Measurements from ENCODE around the gene PMS1. TPM values are rescaled to one million over a fixed set of nuclear protein-coding genes. Genes with fewer than 3 reads are reported as not detected.

Gene PMS1
- total RNA-seq, 1 donor from 2014 or later: 17.4 TPM

DNA sequence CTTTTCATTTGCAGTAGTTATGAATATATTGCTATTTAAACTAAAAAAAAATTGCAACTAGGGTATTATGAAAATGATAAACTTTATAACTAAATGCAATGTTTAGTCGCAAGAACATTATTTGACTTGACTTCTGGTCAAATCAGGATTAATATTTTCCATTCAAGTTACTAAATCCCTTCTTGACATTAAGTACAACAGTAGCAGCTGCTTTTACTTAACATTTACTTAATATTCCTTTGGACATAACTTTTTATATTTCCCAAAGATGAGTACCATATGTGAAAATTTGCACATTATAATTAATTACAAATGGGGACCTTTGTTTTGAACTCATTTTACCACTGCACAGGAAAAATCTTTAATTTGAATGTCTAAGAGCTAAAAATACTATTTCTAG is 74.0 kb downstream of the PMS1 start:
- no peak overlapping the region for H3K4me3 ChIP-seq
- no peaks in the 10 kb centered on the region for H3K9me3 ChIP-seq
- no peak for DNase-seq
- H3K27ac ChIP-seq: no peak overlapping the region
- peaks cover 14% of the 10 kb centered on the region for H3K36me3 ChIP-seq
- H3K4me1 ChIP-seq: no peaks in the 10 kb centered on the region
- no peak for ATAC-seq
- TF ChIP-seq, protein P1, sequence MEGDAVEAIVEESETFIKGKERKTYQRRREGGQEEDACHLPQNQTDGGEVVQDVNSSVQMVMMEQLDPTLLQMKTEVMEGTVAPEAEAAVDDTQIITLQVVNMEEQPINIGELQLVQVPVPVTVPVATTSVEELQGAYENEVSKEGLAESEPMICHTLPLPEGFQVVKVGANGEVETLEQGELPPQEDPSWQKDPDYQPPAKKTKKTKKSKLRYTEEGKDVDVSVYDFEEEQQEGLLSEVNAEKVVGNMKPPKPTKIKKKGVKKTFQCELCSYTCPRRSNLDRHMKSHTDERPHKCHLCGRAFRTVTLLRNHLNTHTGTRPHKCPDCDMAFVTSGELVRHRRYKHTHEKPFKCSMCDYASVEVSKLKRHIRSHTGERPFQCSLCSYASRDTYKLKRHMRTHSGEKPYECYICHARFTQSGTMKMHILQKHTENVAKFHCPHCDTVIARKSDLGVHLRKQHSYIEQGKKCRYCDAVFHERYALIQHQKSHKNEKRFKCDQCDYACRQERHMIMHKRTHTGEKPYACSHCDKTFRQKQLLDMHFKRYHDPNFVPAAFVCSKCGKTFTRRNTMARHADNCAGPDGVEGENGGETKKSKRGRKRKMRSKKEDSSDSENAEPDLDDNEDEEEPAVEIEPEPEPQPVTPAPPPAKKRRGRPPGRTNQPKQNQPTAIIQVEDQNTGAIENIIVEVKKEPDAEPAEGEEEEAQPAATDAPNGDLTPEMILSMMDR (IDR thresholded peaks at IDR 0.05): no peak
- intact Hi-C loops (cut with DNase I): no loop called here
- H3K27me3 ChIP-seq: no peaks in the 10 kb centered on the region

DNA sequence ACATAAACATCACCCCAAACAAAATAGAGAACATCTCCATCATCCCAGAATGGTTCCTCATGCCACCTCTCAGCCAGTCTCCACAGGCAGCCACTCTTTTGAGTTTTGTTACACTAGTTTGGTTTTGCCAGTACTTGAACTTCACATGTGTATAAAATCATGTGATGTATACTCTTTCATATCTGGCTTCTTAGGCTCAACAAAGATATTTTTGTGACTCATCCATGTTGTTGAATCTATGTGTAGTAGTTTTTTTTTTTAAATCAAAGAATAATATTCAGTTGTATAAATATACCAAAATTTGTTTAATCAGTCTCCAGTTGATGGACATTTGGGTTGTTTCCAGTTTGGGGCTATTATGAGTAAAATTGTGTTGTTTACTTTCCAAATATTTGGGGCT is 75.9 kb downstream of the PMS1 start:
- ATAC-seq (no peak), DNase-seq (no peak)
- intact Hi-C loops (cut with DNase I): no loop called here
- Histone ChIP-seq H3K4me1 (no peaks in the 10 kb centered on the region), H3K9me3 (no peaks in the 10 kb centered on the region), H3K36me3 (peaks cover 9% of the 10 kb centered on the region), H3K4me3 (no peak overlapping the region), H3K27ac (no peak overlapping the region), H3K27me3 (no peaks in the 10 kb centered on the region)
- TF ChIP-seq, protein P1 (IDR thresholded peaks at IDR 0.05): no peak

DNA sequence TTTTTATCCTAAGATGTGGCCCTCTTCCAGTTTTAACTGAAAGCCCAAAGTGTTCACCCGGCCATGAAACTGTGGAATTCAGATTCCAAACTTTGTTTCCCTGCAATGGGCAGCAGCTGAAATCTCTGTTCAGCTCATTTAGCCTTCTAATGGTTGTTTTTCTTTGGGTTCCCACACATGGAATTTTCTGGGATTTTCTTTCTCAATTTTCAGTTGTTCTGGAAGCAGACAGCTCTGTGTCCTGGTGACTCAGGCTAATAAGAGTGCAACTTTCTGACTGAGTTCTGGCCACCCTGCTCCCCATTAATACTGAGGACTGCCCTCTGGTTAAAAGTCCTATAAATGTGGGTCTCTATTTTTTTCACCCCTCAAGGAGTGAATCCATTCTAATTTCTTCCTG is 78.5 kb downstream of the PMS1 start:
- DNase-seq (no peak), ATAC-seq (no peak)
- Histone ChIP-seq H3K4me1 (no peaks in the 10 kb centered on the region), H3K9me3 (no peaks in the 10 kb centered on the region), H3K27ac (no peak overlapping the region), H3K27me3 (no peaks in the 10 kb centered on the region), H3K4me3 (no peak overlapping the region), H3K36me3 (peaks cover 7% of the 10 kb centered on the region)
- TF ChIP-seq, protein P1 (IDR thresholded peaks at IDR 0.05): no peak
- intact Hi-C loops (cut with DNase I): no loop called here

DNA sequence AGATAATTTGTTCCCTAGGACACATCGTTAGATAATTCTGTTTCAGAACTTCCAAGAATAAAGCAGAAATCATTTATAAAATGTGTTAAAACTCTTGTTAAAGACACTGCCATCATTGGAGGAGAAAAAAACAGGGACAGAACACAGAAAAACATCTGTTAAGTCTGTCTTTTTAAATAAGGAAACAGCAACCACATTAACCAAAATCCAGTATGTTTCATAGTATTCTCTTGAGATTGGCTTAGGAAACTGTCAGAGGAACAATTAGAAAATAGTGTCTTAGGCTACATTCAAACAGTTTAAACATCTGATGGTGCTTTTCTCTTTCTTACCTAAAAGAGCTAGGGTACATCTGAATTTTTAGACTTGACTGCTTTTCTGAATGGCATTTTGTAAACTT is 81.6 kb downstream of the PMS1 start:
- H3K4me3 ChIP-seq: no peak overlapping the region
- intact Hi-C loops (cut with DNase I): no loop called here
- TF ChIP-seq, protein P1 (IDR thresholded peaks at IDR 0.05): no peak
- H3K27ac ChIP-seq: no peak overlapping the region
- no peaks in the 10 kb centered on the region for H3K9me3 ChIP-seq
- peaks cover 7% of the 10 kb centered on the region for H3K36me3 ChIP-seq
- DNase-seq (no peak), ATAC-seq (no peak)
- H3K27me3 ChIP-seq: no peaks in the 10 kb centered on the region
- H3K4me1 ChIP-seq: no peaks in the 10 kb centered on the region

DNA sequence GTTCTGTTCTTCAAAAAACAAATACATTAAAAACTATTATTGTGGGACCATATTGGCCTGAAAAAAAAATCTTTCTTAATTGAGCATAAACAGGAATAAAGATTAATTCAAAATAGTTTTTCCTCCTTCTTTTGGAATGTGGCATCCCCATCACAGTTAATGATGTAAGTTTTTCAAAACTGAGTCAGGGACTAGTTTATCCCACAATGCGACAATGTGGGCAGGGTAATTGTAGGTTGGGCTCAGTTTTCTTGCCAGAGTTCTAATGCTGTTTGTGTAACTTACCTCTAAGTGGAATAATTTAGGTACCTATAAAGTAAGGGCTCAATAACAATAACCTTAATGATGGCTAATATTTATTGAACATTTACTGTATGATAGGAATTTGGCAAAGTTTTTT is 82.0 kb downstream of the PMS1 start:
- Histone ChIP-seq H3K4me3 (no peak overlapping the region), H3K9me3 (no peaks in the 10 kb centered on the region), H3K27me3 (no peaks in the 10 kb centered on the region), H3K27ac (no peak overlapping the region), H3K36me3 (peaks cover 7% of the 10 kb centered on the region), H3K4me1 (no peaks in the 10 kb centered on the region)
- no peak for ATAC-seq
- TF ChIP-seq, protein P1 (IDR thresholded peaks at IDR 0.05): no peak
- no peak for DNase-seq
- intact Hi-C loops (cut with DNase I): no loop called here

DNA sequence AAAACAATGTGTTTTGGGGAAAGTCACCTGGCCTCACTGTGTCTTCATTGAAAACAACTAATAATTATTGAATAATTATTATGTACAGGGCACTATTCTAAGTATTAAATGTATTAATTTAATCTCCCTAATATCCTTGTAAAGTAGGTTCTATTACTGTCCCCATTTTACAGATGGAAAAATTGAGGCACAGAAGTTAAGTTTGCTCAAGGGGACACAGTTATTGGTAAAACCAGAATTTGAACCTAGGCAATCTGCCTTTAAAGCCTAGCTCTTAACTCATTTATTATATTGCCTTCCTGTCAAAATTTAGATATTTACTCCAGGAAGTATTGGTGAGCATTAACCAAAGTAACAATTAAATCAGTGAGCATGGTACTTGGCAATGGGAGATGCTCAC is 84.6 kb downstream of the PMS1 start:
- no peak overlapping the region for H3K27ac ChIP-seq
- TF ChIP-seq, protein P1 (IDR thresholded peaks at IDR 0.05): no peak
- ATAC-seq (no peak), DNase-seq (no peak)
- no peaks in the 10 kb centered on the region for H3K4me1 ChIP-seq
- H3K27me3 ChIP-seq: no peaks in the 10 kb centered on the region
- H3K9me3 ChIP-seq: no peaks in the 10 kb centered on the region
- intact Hi-C loops (cut with DNase I): no loop called here
- H3K4me3 ChIP-seq: no peak overlapping the region
- H3K36me3 ChIP-seq: peaks cover 9% of the 10 kb centered on the region
